Osteoblast (primary cell): Measurements from ENCODE around the gene ST3GAL2. TPM values are rescaled to one million over a fixed set of nuclear protein-coding genes. Genes with fewer than 3 reads are reported as not detected.

ENCODE experiments used
- DNase-seq: peaks from one replicate; pipeline ENCODE4 v3.0.0; 2011; ENCODE audit warnings: low spot score, mixed read lengths; ENCODE audit not compliant: insufficient read length; ENCODE audit errors: missing footprints
- H2AFZ ChIP-seq: 2 replicates; pipeline ENCODE4 v1.6.0; 2011; ENCODE audit warnings: mild to moderate bottlenecking, low read length
- H3K27ac ChIP-seq: 2 replicates; pipeline ENCODE4 v1.5.1; 2011; ENCODE audit warnings: mild to moderate bottlenecking, low read depth, low read length, moderate library complexity
- H3K27me3 ChIP-seq: 2 replicates; pipeline ENCODE4 v1.6.0; 2012; ENCODE audit warnings: mild to moderate bottlenecking, control low read depth, inconsistent platforms, low read length, moderate library complexity; ENCODE audit not compliant: insufficient read depth
- H3K36me3 ChIP-seq: 2 replicates; pipeline ENCODE4 v1.5.1; 2011; ENCODE audit warnings: mild to moderate bottlenecking, low read length, control low read depth, moderate library complexity; ENCODE audit not compliant: insufficient read depth
- H3K4me1 ChIP-seq: 2 replicates; pipeline ENCODE4 v1.5.1; 2011; ENCODE audit warnings: mild to moderate bottlenecking, low read length, control low read depth, moderate library complexity; ENCODE audit not compliant: insufficient read depth
- H3K4me2 ChIP-seq: 2 replicates; pipeline ENCODE4 v1.6.0; 2011; ENCODE audit warnings: mild to moderate bottlenecking, low read length; ENCODE audit not compliant: insufficient read depth
- H3K4me3 ChIP-seq: fragments of 200-600 bp; sonication (generic); 3 replicates; pipeline ENCODE4 v1.5.1; 2012; ENCODE audit warnings: mild to moderate bottlenecking, low read length, inconsistent platforms; ENCODE audit not compliant: insufficient read depth
- H3K79me2 ChIP-seq: 2 replicates; pipeline ENCODE4 v1.6.0; 2012; ENCODE audit warnings: mild to moderate bottlenecking, low read length, control low read depth, inconsistent platforms; ENCODE audit not compliant: insufficient read depth
- H3K9me3 ChIP-seq: 2 replicates; pipeline ENCODE4 v1.5.1; 2011; ENCODE audit warnings: low read depth, low read length, control low read depth
- H4K20me1 ChIP-seq: 2 replicates; pipeline ENCODE4 v1.6.0; 2012; ENCODE audit warnings: mild to moderate bottlenecking, low read length, control low read depth; ENCODE audit not compliant: insufficient read depth
- CTCF ChIP-seq: IDR thresholded peaks from 2 replicates; pipeline ENCODE4 v1.5.1; 2011; ENCODE audit warnings: mild to moderate bottlenecking, low read depth, low read length, moderate library complexity; ENCODE audit errors: extremely low read depth
- total RNA-seq: library from RNA; depleted of rRNA; stranded (reverse); fragments of >200 nt; gene quantifications from 2 replicates; pipeline ENCODE4 v1.2.3, GENCODE V29; 2012

The ST3GAL2 gene
- total RNA-seq, 1 donor = 22.4 TPM

- Histone ChIP-seq H3K4me3 (no peak overlapping the region), H3K27ac (no peak overlapping the region), H3K27me3 (no peaks in the 10 kb centered on the region), H3K9me3 (no peaks in the 10 kb centered on the region), H3K4me1 (peaks cover 8% of the 10 kb centered on the region), H3K36me3 (no peaks in the 10 kb centered on the region), H3K79me2 (peaks cover 9% of the 10 kb centered on the region), H2AFZ (no peak overlapping the region), H4K20me1 (peaks cover 4% of the 10 kb centered on the region), H3K4me2 (no peak overlapping the region)
- DNase-seq = no peak
- no peak for TF ChIP-seq CTCF
These were observed 18.7 kb upstream of the ST3GAL2 start for GRCh38 chr16:70457446-70458166.

GRCh38 chr16:70455910-70456309, 17.0 kb upstream of the ST3GAL2 start:
- H4K20me1 ChIP-seq = no peaks in the 10 kb centered on the region
- peaks cover 9% of the 10 kb centered on the region for H3K79me2 ChIP-seq
- no peak overlapping the region for H3K27ac ChIP-seq
- H3K27me3 ChIP-seq = no peaks in the 10 kb centered on the region
- H3K9me3 ChIP-seq = no peaks in the 10 kb centered on the region
- no peaks in the 10 kb centered on the region for H3K36me3 ChIP-seq
- H3K4me3 ChIP-seq = no peak overlapping the region
- no peak overlapping the region for H3K4me2 ChIP-seq
- no peak for TF ChIP-seq CTCF
- DNase-seq = no peak
- H3K4me1 ChIP-seq = peaks cover 4% of the 10 kb centered on the region
- no peak overlapping the region for H2AFZ ChIP-seq

- H3K4me2 ChIP-seq = peak within 1 kb of the TSS; percentile 99
- H3K27me3 ChIP-seq = no peaks in the 10 kb centered on the region
- no peaks in the 10 kb centered on the region for H3K9me3 ChIP-seq
- peak; percentile 98 for DNase-seq
- peak within 1 kb of the TSS; percentile 97 for H3K4me3 ChIP-seq
- peaks cover 9% of the 10 kb centered on the region for H3K79me2 ChIP-seq
- H2AFZ ChIP-seq = peak within 1 kb of the TSS; percentile 98
- H3K4me1 ChIP-seq = no peaks in the 10 kb centered on the region
- peak within 1 kb of the TSS; percentile 97 for H3K27ac ChIP-seq
- H4K20me1 ChIP-seq = no peaks in the 10 kb centered on the region
- TF ChIP-seq CTCF = no peak
- no peaks in the 10 kb centered on the region for H3K36me3 ChIP-seq
These were observed 15.5 kb upstream of the ST3GAL2 start, which contains the start of gene FCSK for GRCh38 chr16:70454222-70455034. TSS of gene FCSK (plus strand) at chr16:70454595. CDS start at chr16:70463191, 8,596 bp downstream.

- H3K9me3 ChIP-seq = no peaks in the 10 kb centered on the region
- TF ChIP-seq CTCF = no peak
- peak overlapping the region; percentile 97 for H3K27ac ChIP-seq
- peak overlapping the region; percentile 97 for H3K4me3 ChIP-seq
- H2AFZ ChIP-seq = peak overlapping the region; percentile 98
- no peaks in the 10 kb centered on the region for H3K4me1 ChIP-seq
- DNase-seq = no peak
- H3K79me2 ChIP-seq = peaks cover 9% of the 10 kb centered on the region
- peak overlapping the region; percentile 99 for H3K4me2 ChIP-seq
- no peaks in the 10 kb centered on the region for H4K20me1 ChIP-seq
- no peaks in the 10 kb centered on the region for H3K36me3 ChIP-seq
- H3K27me3 ChIP-seq = no peaks in the 10 kb centered on the region
These were observed 15.0 kb upstream of the ST3GAL2 start for GRCh38 chr16:70453892-70454221.
